Activated CD4-positive, alpha-beta T cell treated with anti-CD3 and anti-CD28 coated beads for 24 hours (primary cell): ENCODE measurements around the gene CSNK2A1.

ENCODE experiments used
- DNase-seq, 2 donors: peaks; one replicate each; pipeline ENCODE4 v3.0.0-alpha.2; 2020; ENCODE audit warnings: low read depth in 2 of 2

Gene CSNK2A1

DNA sequence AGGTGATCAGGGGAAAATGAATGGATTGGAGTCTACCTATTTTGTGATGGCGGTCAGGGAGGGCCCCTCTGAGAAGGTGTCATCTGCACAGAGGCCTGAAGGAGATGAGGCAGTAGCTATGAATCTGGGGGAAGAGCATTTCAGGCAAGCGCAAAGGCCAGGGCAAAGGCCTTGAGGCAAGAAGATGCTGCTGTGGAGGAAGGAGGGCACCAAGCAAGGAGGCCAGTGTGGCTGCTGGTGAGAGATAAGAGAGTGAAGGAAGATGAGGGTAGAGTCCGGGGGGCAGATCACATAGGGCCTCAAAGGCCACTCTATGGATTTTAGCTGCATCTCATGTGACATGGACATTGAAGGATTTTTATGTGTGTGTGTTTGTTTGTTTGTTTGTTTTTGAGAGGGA lies 20.6 kb upstream of the CSNK2A1 start:
- DNase-seq, result no peak

DNA sequence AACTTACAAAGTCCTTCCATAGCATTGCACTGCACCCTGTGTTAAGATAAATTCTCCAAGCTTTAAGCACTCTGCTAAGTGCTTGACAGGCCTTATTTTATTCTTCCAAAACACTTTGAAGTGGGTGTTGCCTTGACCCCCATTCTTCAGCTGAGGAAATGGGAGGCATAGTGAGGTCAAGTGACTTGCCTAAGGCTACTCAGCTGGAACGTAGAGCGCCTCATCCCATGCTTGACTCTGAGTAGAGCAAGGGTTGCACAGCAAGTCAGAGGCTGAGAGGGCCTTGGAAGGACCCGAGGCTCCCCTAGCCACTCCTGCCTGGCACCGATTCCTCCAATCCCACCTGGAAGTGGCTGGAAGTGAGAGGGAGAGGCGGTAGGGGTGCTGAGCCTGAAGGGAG lies 19.6 kb upstream of the CSNK2A1 start:
- no peak for DNase-seq

- DNase-seq, result no peak
Observed at GRCh38 chr20:562232-562897, 18.8 kb upstream of the CSNK2A1 start.

DNA sequence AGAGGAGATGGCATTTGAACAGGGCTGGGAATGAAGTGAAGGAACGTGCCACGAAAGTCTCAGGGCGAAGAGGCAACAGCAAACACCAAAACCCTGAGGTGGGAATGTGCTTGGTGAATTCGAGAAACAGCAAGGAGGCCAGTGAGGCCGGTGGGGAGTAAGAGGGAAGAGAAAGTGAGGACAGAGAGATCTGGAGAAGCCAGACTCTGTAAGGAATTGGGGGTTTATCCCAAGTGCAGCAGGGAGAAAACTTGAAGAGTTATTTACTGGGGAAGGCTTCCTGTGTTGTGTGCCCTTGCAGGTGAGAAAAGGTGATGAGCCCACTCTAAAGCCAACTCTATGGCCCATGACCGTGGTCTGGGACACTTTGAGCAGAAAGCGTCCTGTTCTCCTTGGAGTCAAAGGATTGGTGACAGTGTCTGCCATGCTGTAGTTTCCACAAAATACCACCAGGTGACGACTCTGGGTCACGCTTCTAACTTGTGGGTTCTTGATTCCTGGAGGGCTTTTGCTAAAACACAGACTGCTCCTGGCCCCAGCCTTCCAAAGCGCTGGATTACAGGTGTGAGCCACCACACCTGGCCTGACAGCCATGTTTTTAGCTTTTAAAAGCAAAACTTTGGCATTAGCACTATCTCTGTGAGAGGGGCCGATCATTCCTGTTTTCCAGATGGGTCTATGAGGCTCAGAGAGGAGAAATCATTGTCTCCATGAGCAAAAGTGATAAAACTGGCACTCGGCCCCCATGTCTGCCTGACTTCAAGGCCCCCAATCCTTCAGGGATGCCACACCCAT lies 18.0 kb upstream of the CSNK2A1 start:
- peak; percentile 35 to 36 for DNase-seq

DNA sequence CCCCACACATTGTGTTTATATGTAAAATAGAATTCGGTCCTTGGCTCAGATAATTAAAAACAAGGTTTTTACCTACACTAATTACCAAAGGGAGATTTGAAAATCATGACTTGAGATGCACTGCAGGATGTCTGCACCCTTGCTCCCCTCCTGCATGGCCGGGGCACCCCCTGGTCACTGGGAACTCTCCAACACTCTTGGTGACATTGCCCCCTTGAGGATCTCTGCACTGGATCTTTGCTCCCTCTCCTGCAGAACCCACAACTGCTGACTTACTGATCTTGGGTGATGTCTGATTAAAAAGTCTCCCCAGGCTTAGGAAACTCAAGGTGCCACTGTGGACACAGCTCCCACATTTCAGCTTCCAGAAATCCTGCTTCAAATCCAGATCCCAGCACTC lies 17.1 kb upstream of the CSNK2A1 start:
- DNase-seq, result no peak

DNA sequence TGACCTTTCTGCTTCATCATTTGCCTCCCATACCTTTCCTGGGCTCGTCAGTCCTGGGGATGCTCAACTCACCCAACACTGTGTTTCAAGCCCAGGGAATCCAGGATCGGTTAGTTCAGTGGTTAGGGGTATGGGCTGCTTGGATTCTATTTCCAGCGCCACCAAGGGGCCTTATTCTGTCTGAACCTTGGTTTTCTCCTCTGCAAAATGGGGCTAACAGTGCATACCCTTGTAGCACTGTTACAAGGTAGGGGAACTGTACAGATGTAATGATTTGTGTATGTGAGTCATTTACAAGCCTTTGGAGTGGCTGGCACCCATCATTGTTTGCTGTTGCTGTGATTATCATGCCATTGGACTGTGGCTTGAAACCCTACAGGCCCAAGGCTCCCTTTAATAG lies 14.5 kb upstream of the CSNK2A1 start:
- DNase-seq, result no peak

DNA sequence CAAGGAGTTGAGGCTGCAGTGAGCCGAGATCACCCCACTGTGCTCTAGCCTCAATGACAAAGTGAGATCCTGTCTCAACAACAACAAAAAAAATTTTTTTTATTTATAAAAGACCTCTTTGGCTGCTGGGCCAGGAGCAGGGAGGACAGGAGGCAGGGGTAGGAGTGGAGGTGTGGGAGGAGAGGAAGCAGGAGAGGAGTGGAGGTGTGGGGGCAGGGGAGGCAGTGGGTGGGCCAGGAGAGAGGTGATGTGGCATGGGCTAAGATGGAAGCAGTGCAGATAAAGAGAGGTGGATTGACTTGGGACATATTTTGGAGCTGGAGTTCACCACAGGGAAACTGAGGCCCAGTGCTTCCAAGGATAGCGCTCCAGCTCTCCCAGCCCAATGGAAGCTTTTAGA lies 13.4 kb upstream of the CSNK2A1 start:
- DNase-seq, result no peak

- DNase-seq, result no peak
Observed at GRCh38 chr20:555976-556385, 12.4 kb upstream of the CSNK2A1 start.

DNA sequence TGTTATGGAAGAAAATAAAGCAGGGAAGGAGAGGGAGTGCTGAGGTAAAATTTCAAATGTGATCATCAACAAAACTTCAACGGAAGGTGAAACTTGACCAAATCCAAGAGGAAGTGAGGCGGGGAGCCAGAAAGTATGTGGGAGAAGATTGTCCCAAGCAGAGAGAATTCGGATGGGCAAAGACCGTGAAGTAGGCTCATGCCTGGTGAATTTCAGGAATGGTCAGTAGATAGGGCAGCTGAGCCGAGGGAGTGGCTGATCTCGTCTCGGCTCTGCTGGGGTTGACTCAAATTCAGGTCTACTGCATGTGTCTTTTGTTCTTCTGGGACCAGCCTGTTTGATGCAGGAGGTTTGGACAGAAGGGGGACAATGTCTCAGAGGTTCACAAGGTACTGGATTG lies 7.0 kb upstream of the CSNK2A1 start:
- no peak for DNase-seq

GRCh38 chr20:549722-550496 lies 6.3 kb upstream of the CSNK2A1 start:
- no peak for DNase-seq

GRCh38 chr20:548906-549305 lies 5.3 kb upstream of the CSNK2A1 start:
- DNase-seq, result no peak

DNA sequence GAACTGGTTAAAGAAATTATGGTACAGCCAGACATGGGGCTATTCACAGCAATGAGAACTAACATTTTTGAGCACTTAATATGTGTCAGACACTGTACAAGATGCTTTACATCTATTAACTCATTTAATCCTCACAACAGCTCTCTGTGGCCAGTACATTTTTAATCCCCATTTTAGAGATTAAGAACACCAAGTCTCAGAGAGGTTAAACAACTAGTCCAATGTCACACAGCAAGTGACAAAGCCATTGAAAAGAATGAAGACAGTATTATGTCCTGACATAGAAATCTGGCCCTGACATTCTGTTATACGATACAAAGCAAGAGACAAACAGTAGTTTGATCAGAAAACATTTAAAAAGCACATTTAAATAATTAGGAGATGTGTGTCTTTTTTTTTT lies 3.8 kb upstream of the CSNK2A1 start:
- no peak for DNase-seq

DNA sequence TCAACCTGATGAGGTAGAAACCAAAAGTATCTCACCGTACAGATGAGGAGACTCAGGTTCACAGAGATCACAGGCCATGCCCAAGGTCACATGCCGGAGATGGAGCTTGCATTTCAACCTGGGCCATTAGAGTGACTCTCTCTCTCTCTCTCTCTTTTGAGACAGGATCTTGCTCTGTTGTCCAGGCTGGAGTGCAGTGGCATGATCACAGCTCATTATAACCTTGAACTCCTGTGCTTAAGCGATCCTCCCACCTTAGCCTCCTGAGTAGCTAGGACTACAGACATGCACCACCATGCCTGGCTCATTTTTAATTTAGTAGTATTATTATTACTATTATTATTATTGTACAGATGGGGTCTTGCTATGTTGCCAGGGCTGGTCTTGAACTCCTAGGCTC lies 2.8 kb upstream of the CSNK2A1 start:
- DNase-seq, result no peak

DNA sequence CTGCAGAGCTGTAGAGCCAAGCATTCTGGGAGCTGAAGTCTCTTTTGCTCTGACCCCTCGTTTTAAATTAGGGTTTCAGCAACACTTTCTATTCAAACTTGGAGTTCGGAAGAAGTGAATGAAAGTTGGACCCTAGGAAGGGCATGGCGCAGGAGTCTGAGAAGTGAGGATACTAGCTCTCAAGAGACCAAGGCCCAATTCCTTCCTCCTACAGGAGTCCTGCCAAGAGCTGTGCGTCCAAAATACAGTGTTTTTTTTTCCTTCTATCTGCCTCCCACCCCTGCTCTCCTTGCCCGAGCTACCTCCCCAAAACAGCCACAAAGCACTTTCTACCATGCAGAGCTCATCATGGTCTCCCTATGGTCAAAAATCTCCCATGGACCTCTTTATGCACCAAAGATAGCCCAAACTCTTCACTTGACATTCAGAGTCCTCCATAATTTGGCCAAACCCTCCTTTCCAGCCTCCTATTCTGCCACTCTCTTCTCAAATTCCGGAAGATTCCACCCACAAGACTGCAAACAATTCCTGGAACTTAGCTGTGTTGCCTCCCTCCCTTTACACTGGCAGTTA lies 649 bp upstream of the CSNK2A1 start:
- no peak for DNase-seq

DNA sequence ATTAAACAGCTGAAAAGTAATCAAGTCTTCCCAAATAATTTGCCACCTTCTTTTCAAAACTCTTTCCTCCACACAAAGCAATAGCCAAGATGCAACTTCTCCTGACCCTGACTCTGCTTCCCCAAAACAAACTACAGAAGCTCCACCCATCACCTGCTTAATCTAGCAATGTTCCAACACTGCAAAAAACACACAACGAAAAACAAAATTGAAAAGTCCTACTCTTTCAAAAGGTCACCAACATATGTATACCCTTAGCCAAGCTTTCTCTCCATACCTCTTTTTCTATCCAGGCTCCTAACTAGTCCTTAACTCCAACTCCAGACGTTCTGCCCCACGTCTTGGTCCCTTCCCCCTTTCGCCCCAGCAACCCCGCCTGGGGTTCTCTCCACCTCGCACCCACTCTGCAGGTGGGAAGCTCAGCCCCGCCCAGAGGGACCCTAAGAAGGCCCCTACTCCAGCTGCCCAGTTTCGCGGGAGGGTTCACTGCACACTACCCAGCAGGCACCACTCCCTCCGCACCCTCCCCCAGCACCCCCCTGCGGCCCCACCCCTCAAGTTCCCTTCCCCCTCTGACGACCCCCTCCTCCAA lies 717 bp downstream of the CSNK2A1 start:
- peak in 1 of 2 donors; percentile 6 for DNase-seq

DNA sequence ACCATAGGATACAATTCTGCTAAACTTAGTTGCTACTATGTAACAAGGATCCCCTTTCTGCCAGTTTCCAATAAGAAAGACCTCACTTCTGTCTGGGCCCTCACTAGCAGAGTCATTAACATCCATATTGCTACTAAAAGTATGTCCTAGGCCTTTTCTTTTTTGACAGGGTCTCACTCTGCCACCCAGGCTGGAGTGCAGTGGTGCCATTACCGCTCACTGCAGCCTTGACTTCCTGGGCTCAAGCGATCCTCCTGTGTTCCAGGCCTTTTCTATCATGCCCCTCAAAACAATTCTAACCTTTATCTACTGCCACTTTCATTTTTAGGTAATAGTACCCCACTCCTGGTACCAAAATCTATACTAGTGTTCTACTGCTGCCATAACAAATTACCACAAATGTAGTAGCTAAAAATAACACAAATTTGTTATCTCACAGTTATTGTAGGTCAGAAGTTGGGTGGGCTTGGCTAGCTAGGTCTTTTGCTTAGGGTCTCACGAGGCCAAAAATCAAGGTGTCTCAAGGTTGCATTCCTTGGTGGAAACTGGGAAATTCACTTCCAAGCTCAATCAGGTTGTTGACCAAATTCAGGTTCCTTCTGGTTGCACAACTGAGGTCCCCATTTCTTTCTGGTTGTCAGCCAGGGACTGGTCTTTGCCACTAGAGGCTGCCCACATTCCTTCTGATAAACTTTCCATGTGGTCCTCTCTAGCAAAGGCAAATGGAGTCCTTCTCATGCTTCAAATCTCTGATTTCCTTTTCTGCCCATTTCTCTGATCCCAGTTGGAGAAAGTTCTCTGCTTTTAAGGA lies 3.0 kb downstream of the CSNK2A1 start:
- no peak for DNase-seq

DNA sequence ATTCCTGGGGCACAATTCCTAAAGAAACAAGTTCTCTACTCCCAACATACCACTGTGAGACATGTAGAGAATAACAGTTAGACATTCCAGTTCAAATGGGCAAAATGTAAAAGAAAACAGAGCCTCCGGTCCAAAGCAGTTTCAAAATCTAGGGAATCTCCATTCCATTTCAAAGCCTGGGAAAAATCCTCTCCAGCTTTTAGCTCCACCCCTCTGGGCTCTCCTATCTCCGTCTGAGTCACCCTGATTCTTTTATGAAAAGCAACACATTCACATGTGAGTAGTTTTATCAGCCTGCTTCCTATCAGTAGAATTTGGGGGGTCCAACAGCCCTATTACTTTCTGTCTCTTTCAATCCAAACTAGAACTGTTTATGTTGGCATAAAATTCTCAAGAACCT lies 3.7 kb downstream of the CSNK2A1 start:
- DNase-seq, result no peak

DNA sequence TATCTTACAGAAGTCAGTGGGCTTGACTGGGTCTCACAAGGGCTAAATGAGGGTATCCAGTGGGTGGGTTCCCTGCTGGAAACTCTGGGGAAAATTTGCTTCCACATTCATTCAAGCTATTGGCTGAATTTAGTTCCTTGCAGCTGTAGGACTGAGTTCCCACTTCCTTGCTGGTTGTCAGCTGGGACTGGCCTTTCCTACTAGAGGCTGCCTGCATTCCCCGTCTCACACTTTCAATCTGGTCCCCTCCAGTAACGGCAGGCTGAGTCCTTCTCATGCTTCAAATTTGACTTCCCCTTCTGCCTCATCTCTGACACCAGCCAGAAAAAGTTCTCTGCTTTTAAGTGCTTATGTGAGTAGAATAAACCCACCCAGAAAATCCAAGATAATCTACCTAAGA lies 4.4 kb downstream of the CSNK2A1 start:
- no peak for DNase-seq

DNA sequence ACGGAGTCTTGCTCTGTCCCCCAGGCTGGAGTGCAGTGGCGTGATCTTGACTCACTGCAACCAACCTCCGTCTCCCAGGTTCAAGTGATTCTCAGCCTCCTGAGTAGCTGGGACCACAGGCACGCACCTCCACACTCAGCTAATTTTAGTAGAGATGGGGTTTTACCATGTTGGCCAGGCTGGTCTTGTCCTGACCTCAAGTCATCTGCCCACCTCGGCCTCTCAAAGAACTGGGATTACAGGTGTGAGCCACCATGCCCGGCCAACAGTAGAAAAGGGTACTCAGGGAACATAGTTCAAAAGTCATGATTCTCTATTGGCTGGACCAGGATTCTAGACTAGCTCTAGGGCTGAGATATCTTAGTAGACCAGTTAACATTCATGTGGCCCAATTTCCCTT lies 5.6 kb downstream of the CSNK2A1 start:
- no peak for DNase-seq

DNA sequence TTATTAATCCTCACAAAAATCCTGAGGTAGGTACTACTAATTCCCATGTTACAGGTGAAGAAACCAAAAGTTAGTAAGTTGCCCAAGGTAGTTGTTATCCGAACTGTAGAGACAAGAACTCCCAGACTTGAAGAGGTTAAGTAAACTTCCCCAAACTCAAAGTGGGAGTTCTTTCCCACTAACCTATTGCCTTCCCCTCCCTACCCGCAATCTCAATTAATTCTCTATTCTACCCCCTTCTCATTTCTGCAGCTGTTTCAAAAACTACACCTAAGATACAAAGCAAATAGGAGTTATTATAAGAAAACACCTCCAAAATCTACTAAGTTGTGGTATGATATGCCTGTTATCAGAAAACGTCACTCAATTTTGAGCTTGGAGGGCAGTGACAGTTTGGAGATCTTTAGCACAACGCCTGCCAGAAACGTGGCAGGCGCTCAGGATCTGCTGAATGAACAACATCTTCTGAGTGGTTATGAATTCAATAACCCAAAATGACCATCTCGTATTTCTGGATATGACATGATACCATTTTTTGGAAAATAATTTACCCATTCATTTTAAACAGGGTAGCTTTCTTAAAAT lies 7.1 kb downstream of the CSNK2A1 start:
- no peak for DNase-seq

DNA sequence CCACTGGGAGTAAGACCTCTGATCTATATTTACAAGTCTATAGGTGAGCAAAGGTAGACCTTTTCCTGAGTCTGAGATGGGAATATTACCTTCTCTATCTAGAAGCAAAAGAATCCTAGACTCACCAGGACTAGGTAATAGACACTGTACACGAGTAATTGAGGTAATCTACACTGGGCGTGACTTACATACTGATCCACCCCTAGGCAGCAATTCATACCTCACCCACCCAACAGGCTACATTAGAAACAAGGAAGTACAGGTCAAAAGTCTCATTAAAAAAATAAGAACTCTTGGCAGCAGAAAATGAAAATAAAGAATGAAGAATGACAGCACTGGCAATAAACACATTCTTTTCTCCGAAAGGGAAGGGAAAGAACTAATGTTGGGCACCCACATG lies 7.6 kb downstream of the CSNK2A1 start:
- no peak for DNase-seq
